ENCODE results near the gene TACC3.

Gene TACC3

DNA sequence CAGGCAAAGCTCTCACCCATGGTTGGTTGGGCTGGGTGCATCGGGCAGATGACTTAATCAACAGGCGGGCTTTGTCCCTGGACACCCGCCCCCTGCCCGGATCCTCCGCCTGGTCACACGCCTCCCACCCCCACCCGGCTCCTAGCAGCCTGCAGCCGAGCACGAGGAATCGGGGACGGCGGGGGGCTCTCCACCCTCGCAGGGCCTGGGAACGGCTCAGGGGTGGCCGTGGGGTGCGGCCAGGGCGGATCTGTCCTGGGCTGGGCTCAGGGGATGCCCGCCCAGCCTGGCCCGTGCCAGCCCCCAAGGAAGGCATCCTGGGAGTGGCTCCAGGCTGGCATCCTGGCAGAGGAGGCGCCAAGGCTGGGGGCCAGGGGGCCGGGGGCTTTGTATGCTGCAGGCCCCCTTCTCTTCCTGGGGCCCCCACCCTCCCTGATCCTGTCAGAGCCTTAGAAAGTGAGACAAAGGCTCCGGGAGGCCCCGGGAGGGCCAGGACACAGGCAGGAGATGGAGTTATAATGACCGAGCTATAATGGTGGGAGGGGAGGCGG is 39.3 kb downstream of the TACC3 start:
- DNase-seq (ENCODE audit: low read depth in 2 of 2) = no peak

DNA sequence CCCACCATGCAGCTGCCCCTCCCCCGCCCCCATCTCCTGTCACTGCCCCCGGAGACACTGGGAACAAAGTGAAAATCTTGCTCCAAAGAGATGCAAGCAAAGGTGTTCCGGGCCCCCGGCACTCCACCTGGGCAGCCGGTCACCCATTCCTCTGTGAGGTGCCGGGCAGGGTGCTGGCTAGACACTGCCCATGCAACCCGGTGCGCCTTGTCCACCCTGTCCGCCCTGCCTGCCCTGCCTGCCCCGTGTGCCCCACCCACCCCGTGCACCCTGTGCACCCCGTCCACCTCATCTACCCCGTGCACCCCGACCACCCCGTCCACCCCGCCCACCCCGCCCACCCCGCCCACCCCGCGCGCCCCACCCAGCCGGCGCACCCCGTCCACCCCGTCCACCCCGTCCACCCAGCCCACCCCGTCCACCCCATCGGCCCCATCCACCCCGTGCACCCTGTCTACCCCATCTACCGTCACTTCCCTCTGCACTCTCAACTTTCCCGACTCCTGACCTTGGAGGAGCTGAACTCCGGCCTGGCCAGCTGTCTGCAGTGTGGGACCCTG is 39.9 kb downstream of the TACC3 start:
- no peak for DNase-seq (ENCODE audit: low read depth in 2 of 2)

DNA sequence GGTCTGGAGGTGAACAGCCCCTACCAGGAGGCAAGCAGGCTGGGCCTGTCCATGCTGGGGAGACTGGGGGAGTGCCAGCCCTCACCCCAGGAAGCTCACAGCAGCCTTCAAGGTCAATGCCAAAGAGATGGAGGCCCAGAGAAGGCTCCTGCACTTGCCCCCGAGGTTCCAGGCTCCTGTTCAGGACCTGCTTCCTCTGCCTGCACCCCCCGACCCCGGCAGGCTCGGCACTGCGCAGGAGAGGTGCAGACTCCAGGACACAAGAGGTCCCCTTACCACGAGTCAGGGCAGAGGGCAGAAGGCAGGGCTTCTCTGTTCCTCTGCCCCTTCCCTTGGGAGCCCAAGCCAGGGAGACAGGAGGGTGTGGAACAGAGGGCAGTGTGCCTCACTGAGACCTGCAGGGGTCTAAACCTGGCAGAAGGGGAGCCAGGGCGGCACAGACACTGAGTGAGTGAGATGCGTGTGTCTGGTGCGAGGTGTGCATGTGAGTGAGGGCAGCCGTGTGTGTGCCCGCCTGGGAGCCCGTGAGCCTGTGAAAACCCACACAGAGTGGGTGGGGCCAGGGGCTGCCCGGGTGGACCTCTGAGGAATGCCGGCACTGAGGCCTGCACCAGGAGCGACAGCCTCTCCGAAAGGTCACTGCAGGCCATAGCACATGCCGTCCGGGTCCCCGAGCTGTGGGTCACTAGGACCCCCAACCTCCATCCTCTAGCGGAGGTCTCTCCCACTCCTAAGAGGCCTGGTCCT is 41.1 kb downstream of the TACC3 start:
- DNase-seq (ENCODE audit: low read depth in 2 of 2) = no peak

DNA sequence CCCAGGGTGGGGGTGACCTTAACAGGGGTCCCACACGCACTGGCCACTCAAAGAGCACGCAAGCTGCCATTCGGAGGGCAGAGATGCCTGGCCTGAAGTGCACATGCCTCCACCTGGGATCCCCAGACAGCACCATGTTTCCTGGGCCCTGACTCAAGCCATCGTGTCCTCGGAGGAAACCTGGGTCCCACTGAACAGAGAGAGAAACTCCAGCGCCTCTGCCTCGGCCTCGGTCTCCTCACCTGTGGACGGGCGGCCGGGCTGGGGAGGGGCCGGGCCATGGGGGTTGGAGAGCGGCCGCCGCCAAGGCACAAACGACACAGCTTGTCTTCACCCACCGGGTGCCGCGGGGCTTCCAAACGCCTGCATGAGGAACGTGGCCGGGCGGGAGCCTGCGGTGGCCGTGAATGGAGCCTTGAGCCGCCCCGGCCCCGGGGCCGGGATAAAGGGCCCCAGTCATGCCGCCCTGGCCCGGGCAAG is 41.8 kb downstream of the TACC3 start:
- DNase-seq (ENCODE audit: low read depth in 2 of 2) = no peak

DNA sequence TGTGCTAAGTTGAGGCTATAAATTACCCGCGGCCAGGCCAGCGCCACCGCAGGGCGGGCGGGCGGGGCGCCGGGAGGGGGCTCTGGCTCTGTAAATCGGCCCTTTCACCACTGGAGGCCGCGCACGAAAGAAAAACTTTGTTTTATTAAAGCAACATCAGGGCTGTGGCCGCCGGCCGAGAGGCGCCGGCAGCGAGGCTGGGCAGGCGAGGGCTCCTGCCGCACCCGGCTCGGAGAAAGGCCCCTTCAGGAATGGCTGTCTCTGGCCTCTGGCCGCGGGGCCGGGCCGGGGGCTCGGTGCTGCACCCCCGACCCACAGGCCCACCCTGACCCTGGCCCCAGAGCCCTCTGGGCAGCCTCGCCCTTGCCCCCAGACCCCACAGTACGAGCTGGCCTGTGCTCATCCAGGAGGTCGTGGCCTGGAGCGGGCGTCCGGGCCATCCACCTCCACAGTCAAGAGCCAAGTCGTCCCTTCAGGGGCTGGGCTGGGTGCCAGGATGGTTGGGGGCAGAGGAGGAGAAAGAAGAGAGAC is 42.3 kb downstream of the TACC3 start:
- no peak for DNase-seq (ENCODE audit: low read depth in 2 of 2)

DNA sequence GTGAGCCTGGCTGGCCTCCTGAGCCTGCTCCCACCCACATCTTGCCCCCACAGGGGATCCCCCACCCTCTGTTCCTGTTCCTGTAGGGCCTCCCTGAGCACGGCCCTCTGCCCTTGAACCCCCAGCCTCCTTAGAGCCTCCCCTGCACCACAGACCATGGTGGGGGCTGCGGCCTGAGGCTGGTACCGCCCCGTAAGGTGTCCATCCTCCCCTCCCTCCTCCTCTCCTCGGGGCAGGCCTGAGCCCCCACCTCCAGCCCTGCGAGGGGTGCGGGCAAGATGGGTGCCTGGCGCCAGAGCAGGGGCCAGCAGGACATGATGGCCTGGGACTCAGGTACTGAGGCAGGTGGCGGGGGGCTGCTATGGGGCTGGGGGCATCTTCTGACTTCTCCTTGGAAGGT is 43.3 kb downstream of the TACC3 start:
- no peak for DNase-seq (ENCODE audit: low read depth in 2 of 2)

DNA sequence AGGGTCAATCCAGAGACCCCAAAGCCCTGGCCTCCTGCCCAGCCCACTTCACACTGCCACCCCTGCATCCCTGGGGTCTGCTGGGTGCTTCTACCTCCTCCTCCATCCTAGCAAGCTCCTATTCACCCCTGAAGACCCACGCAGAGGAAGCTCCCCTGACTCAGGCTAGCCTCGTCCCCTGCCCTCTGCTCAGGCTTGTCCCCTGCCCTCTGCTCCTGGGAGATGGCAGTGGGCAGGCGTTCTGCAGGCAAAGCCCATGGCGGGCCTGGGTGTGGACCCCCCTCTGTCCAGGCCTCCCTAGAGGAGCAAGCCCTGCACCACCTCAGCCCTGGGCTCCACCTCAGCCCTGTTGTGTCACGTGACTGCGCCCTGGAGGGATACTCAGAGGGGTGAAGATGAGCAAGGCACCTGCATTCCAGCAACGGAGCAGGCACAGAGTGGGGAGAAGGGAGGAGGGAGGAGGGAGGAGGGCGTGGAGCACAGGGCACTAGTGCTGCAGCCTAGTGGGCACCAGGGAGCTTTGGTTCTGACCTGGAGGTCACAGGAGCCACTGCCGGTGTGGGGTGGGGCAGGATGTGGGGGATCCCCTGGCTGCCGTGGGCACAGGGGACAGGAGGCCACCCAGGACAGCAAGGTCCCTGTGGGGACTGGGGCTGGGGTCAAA is 44.2 kb downstream of the TACC3 start:
- DNase-seq (ENCODE audit: low read depth in 2 of 2) = no peak

DNA sequence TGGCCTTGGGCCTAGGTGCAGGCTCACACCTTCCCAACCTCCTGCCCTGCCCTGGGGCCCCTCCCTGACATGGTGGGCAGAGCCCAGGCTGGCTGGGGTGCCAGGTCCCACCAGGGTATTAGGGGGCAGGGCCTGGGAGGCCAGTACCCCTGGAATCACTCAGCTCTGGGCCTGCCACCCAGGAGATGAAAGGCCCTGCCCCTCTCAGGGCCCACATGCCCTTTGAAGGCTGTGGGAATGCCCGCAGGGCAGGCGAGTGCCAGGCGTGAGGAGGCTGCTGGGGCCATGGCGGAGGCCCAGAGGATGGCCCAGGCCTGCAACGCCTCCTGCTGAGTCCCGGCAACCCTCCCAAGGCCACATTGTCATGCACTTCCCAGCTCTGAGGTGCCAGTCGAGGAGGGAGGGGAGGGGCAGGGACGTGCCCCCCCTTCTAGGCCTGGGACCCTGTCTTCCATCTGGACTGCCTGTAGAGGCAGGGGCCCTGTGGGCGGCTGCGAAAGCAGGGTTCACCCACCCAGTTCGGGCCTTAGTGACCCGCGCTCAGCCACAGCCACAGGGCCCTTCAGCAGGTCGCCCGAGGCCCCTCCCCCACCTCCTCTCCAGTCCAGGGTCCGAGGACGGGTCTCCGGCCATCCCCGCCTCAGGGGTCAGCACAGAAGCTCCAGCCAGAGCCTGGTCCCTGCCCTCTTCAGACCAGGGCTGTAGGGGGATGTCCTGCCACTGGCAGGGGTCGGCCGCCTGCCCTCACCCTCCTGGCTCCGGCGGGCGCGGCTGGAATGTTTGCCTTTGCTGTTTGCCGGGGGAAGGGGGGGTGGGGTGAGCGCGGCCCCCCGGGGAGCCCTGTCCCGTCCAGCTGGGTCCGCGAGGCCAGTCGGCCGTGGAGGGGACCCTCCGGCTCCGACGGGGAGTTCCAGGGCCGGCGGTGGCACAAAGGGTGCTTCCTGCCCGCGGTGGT is 45.1 kb downstream of the TACC3 start:
- no peak for DNase-seq (ENCODE audit: low read depth in 2 of 2)

DNA sequence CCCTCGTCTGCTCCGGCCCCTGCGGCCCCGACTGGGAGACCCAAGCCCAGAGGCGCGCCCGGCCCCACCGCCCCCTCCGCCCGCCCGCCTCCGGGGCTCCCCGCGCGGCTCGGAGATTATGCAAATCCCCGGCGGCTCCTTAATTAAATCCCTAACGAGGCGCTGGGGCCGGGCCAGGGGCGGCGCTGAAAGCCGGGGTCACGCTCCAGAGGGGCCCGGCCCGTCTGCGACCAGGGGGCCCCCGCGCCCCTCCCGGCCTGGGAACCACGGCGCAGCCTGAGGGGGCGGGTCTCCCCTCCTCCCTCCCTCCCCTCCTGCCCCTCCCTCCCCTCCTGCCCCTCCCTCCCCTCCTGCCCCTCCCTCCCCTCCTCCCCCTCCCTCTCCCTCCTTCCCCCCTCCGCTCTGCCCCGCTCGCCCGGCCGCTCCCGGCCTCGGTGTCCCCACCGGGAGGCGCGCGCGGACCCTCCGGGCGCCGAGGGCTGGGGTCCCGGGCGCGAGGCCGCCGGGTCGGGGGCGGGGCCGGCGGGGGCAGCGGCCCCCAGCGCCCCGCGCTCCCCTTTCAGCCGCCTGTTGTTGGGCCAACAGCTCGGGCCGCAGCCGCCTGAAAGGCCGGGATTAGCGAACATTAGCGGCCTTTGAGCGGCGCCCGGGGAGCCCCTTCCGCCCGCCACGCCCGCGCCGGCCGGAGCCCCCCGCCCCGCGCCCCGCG is 45.9 kb downstream of the TACC3 start:
- DNase-seq (ENCODE audit: low read depth in 2 of 2) = no peak

DNA sequence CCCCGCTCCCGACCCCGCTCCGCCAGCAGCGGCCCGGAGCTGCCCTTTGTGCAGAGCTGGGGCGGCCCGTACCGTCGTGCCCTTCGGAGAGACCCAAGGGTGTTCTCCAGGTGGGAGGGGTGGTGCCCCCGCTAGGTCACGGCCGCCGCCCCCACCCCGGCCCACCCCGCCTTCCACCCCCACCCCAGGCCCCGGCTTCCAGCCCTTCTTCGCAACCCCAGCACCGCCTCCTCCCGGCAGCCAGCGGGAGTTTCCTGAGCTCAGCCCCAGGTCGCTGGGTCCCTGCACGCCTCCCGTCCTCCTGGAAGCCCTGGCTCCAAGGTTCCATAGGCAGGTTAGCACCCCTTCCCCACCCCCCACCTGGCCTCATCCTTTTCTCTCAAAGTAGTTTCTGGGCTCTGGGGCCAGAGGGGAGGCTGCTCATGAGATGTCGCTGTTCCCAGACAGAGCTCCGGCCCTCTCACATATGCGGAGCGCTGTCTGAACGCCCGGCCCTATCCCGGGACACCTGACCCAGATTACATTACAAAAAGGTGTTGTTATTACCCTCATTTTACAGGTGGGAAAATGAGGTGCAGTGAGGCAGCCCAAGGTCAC is 46.5 kb downstream of the TACC3 start:
- no peak for DNase-seq (ENCODE audit: low read depth in 2 of 2)

DNA sequence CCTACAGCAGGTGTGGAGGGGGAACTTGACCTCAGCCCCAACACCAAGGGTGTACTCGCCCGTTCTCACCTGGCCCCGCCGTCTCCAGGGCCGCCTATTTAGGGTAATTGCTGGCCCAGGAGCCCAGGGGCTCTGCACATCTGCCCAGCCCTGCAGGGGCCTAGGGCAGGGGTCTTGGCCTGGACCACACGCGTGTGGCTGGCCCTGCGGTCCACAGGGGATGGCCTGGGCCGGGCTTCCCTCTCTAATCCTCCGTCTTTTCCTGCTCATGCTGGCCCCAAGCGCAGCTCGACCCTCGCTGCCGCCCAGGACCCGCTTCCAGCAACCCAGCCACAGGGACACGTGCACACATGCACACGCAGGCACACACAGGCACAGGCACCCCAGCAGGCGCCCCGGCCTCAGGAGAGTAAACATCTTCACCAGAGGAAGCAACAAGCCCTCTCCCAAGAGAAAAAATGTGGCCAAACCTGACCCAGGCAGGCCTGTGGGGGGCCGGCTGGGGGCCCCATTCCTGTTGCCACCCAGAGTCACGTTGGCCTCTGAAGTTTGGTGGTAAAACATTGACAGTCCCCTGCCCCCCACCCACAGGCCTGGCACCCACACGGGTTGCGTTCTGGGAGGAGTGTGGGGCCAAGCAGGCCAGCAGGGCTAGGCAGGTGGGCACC is 47.2 kb downstream of the TACC3 start:
- no peak for DNase-seq (ENCODE audit: low read depth in 2 of 2)

DNA sequence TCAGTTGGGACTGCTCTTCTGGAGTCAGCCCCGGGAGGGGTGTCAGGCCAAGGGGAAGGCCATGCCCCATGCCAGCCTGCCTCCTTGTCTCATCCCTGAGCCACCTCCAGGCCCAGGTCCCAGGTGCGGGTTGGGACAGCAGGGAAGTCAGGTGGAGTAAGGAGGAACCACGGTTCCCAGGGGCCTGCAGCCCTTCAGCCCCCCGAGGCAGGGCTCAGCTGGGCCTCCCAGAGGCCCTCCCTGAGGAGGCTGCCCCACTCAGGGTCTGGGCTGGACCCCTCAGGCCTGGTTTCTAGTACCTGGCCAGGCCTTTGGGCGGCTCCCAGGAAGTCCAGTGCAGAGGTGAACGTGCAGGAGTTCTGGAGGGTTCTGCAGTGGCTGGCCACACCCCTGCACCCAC is 48.4 kb downstream of the TACC3 start:
- no peak for DNase-seq (ENCODE audit: low read depth in 2 of 2)

DNA sequence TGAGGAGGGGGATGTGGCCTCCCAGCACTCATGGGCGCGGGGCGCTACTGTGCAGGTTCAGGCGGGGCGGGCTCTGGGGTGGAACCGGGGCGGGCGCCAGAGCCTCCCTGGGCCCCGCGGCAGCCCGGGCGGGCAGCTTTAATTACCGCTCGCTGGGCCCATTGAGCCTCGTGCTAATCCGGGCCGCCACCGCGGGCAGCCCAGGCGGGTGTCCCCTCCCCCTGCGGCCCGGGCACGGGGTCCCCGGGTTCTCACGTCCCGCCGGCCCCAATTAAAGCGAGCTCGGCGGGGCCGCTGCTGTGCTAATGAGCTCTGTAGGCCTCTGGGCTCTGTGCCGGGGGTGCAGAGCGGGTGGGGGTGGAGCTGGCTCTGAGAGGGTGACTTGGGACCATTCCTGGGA is 48.9 kb downstream of the TACC3 start:
- no peak for DNase-seq (ENCODE audit: low read depth in 2 of 2)

DNA sequence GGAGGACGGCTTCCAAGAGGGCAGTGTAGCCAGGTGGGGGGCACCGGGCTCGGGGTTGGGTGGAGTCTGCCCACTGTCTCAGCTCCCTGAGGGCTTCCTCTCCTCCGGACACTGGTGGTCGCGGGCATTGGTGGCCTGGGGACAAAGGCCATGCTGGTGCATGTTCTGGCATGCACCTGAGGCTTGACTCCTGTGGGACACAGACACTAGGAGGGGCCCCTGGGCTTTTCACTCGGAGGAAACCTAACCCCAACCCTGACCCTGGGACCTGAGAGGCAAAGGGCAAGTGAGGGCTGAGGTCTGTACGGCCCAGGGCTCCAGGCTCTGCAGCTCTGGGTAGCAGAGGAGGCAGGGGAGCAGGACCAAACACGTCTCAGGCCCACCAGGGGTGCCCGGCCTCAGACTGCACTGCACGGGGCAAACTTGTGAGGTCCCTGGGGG is 49.5 kb downstream of the TACC3 start:
- no peak for DNase-seq (ENCODE audit: low read depth in 2 of 2)

DNA sequence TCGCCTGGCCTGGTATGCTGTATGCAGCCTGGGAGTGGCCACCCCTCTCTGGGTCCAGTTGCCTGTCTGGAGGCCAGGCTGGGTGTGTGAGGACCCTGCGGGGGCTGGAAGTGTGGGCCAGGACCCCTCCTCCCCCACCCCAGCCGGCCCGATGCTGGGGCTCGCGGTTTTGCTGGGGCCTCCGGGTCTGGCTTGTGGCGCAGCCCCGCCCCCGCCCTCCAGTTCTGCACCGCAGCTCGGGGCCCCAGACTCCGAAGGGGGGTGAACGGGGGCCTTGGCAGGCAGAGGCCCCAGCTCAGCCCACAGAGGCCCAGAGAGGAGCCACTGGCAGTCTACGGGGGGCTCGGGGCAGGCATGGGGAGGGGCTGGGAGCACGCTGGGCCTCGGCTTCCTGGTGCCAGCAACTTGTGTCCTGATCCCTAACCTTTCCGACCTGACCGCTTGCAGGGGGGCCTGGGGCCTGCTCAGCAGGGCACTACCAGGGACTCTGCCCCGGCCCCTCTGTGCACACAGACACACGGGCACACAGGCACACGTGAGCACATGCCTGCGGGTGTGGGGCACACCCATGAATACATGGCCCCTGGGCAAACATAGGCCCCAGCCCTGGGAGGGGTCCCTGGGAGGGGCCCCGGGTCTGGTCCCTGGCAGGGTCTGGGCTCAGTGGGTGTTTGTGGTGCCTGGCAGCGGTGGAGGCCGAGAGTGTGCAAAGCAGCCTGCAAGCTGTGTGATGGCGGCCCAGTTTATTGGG is 50.4 kb downstream of the TACC3 start:
- DNase-seq (ENCODE audit: low read depth in 2 of 2) = no peak

DNA sequence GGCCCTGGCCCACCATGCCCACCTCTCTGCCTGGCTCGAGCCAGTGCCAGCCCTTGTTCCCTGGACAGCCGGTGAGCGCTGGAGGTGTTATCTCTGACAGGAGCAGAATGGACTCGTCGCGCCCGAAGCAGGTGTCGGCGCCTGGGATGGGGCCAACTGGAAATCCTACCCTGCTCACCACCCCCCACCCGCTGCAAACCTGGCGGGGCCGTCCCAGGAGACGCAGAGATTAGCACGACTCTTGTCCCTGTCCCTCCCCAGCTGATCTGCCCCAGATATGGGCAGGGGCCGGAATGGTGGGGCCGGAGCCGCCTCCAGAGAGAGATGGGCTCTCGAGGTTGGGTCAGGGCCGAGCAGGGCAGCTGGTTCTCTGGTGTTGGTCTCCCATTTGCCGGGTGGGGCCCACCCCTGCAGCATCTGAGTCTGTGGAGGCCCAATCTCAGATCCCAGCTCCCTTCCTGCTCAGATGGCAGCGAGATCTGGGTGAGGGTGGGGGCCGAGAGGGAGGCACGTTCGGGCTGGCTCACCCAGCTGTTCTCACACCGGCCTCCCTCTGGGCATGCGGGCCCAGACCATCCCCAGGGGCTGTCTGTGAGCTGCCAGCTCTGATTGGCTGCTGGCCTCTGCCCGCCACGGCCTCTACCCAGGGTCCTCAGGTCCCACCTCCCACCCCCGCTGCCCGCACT is 51.7 kb downstream of the TACC3 start:
- no peak for DNase-seq (ENCODE audit: low read depth in 2 of 2)

DNA sequence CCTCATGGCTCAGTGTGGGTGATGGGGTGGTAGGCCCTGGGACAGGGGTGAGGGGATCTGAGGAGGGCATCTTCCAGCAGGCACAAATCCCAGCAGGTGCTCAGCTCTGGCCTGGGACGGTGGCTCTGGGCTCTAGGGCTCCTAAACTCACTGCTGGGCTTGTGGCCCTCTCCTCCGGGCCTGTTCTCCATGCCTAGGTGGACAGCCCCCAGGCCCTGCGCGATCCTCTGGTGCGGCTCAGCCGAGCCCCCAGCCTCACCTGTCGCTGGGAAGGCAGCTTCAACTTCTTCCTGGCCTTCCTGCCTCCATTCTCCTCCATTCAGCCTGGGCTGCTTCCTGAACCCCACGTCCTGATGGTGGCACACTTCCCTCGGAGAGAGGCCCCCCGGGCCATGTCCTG is 52.4 kb downstream of the TACC3 start:
- DNase-seq (ENCODE audit: low read depth in 2 of 2) = no peak

DNA sequence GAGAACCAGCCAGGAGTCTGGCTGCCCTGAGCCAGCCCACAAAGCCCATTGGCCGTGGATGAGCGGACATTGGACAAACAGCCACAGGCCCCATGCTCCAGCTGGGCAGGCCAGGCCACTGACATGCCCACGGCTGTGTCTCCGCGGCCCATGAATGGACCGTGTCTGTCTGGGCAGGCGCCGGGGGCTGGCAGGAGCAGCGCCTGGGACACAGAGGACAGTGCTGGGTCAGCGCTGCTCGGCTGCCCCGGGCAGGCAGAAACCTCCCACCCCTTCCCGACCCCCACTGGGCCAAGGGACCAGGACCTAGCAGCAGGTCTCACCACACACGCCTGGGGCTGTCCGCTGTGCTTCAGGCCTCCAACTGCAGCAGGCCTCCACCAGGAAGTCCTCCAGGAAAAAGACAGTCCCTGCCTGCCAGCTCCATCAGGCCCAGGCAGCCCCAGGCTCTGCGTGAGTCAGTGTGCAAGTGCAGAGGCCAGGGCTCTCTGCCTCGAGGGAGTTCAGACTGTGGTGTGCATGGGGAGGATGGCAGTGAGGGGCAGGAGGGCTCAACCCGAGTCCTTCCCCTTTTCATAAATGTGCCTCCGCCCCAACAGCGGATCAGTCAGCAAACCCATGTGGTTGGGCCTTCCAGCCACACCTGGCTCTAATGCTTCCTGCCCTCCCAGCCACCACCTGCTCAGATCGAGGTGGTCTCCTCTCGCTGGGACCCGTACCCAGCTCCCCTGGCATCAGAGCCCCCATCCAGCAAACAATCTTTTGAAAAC is 54.6 kb downstream of the TACC3 start:
- DNase-seq (ENCODE audit: low read depth in 2 of 2) = no peak
